OCI-LY1 (cell line): ENCODE measurements around the gene SPTB.

Source experiments
- H2AFZ ChIP-seq: fragments of 200-600 bp; sonication (generic), shearing (Covaris generic); 2 replicates; pipeline ENCODE4 v1.6.0; 2014; ENCODE audit warnings: antibody characterized with exemption, mild to moderate bottlenecking, low read length
- H3F3A ChIP-seq: fragments of 200-600 bp; sonication (generic), shearing (Covaris generic); 2 replicates; pipeline ENCODE4 v1.6.0; 2014; ENCODE audit warnings: mild to moderate bottlenecking, antibody characterized with exemption, low read length, moderate library complexity; ENCODE audit not compliant: insufficient read depth
- H3K27ac ChIP-seq: fragments of 200-600 bp; sonication (generic); 2 replicates; pipeline ENCODE4 v1.5.1; 2014; ENCODE audit warnings: low read length, mixed run types, mild to moderate bottlenecking, low read depth; ENCODE audit not compliant: poor library complexity, severe bottlenecking
- H3K27me3 ChIP-seq: fragments of 200-600 bp; sonication (generic); 2 replicates; pipeline ENCODE4 v1.6.0; 2014; ENCODE audit warnings: antibody characterized with exemption, mild to moderate bottlenecking, low read length, moderate library complexity; ENCODE audit not compliant: insufficient read depth
- H3K36me3 ChIP-seq: fragments of 200-600 bp; sonication (generic); 2 replicates; pipeline ENCODE4 v1.6.1; 2014; ENCODE audit warnings: mild to moderate bottlenecking, antibody characterized with exemption, low read length, moderate library complexity, mixed read lengths; ENCODE audit not compliant: insufficient read depth
- H3K4me1 ChIP-seq: fragments of 200-600 bp; sonication (generic); 2 replicates; pipeline ENCODE4 v1.5.1; 2014; ENCODE audit warnings: mild to moderate bottlenecking, low read length, moderate library complexity; ENCODE audit not compliant: insufficient read depth, severe bottlenecking
- H3K4me2 ChIP-seq: fragments of 200-600 bp; sonication (generic), shearing (Covaris generic); 2 replicates; pipeline ENCODE4 v1.6.1; 2014; ENCODE audit warnings: low read length
- H3K4me3 ChIP-seq: fragments of 200-600 bp; sonication (generic); 2 replicates; pipeline ENCODE4 v1.5.1; 2014; ENCODE audit warnings: low read length, low read depth, mild to moderate bottlenecking, mixed read lengths; ENCODE audit not compliant: poor library complexity, severe bottlenecking
- H3K79me2 ChIP-seq: fragments of 200-600 bp; shearing (Covaris generic); 2 replicates; pipeline ENCODE4 v1.6.1; 2016; ENCODE audit warnings: mixed run types, low read length, mixed read lengths; ENCODE audit not compliant: insufficient read depth
- H3K9ac ChIP-seq: fragments of 200-600 bp; sonication (generic), shearing (Covaris generic); 2 replicates; pipeline ENCODE4 v1.6.1; 2014; ENCODE audit warnings: mild to moderate bottlenecking, low read length, mixed read lengths
- H3K9me2 ChIP-seq: fragments of 200-600 bp; sonication (generic), shearing (Covaris generic); 2 replicates; pipeline ENCODE4 v1.6.1; 2014; ENCODE audit warnings: low read depth, mild to moderate bottlenecking, low read length, mixed read lengths
- H3K9me3 ChIP-seq: fragments of 200-600 bp; shearing (Covaris generic); 2 replicates; pipeline ENCODE4 v1.6.1; 2014; ENCODE audit warnings: low read length, mixed read lengths
- H4K20me1 ChIP-seq: fragments of 200-600 bp; sonication (generic), shearing (Covaris generic); 2 replicates; pipeline ENCODE4 v1.6.0; 2016; ENCODE audit warnings: mild to moderate bottlenecking, low read length; ENCODE audit not compliant: insufficient read depth
- EZH2 ChIP-seq: fragments of 200-600 bp; sonication (generic), shearing (Covaris generic); IDR thresholded peaks from 2 replicates; pipeline ENCODE4 v1.8.0; 2017; ENCODE audit warnings: borderline replicate concordance, mixed run types, mild to moderate bottlenecking, antibody characterized with exemption, low read length, moderate library complexity, mixed read lengths
- TF ChIP-seq, protein P1 (sequence below): fragments of 200-600 bp; sonication (generic), shearing (Covaris generic); IDR thresholded peaks from 2 replicates; pipeline ENCODE4 v1.5.1; 2017; ENCODE audit warnings: mild to moderate bottlenecking, antibody characterized with exemption, low read length, moderate library complexity, mixed read lengths

Gene SPTB

DNA sequence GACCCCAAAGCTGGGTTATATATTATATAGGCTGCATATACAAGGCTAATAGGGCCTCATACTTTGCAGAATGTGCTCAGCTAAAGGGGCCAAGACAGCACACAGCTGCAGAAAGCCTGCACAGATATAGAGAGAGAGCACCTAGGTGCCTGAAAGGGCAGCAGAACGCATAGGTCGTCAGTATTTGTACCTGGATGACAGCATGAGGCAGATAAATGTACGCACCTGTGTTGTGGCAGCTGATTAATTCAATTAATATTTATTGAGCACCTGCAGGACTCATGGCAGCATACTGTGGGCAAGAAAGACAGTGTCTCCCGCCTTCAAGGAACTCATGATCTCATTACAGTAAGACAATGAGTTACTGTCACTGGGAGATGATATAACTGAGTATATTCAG lies 33.4 kb downstream of the SPTB start:
- H3K27me3 ChIP-seq = no peaks in the 10 kb centered on the region; the same call in 1 of the 2 replicates
- no peak overlapping the region for H3K9ac ChIP-seq
- H3K4me2 ChIP-seq = no peak overlapping the region
- H3K27ac ChIP-seq = no peak overlapping the region
- no peaks in the 10 kb centered on the region for H3K36me3 ChIP-seq
- no peaks in the 10 kb centered on the region for H4K20me1 ChIP-seq
- H3K79me2 ChIP-seq = no peaks in the 10 kb centered on the region
- TF ChIP-seq, protein P1, sequence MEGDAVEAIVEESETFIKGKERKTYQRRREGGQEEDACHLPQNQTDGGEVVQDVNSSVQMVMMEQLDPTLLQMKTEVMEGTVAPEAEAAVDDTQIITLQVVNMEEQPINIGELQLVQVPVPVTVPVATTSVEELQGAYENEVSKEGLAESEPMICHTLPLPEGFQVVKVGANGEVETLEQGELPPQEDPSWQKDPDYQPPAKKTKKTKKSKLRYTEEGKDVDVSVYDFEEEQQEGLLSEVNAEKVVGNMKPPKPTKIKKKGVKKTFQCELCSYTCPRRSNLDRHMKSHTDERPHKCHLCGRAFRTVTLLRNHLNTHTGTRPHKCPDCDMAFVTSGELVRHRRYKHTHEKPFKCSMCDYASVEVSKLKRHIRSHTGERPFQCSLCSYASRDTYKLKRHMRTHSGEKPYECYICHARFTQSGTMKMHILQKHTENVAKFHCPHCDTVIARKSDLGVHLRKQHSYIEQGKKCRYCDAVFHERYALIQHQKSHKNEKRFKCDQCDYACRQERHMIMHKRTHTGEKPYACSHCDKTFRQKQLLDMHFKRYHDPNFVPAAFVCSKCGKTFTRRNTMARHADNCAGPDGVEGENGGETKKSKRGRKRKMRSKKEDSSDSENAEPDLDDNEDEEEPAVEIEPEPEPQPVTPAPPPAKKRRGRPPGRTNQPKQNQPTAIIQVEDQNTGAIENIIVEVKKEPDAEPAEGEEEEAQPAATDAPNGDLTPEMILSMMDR = no peak
- TF ChIP-seq EZH2 = no peak
- H3K4me1 ChIP-seq = no peaks in the 10 kb centered on the region
- no peaks in the 10 kb centered on the region for H3K9me2 ChIP-seq
- no peaks in the 10 kb centered on the region for H3K9me3 ChIP-seq
- no peaks in the 10 kb centered on the region for H3F3A ChIP-seq
- H3K4me3 ChIP-seq = no peak overlapping the region
- no peak overlapping the region for H2AFZ ChIP-seq

DNA sequence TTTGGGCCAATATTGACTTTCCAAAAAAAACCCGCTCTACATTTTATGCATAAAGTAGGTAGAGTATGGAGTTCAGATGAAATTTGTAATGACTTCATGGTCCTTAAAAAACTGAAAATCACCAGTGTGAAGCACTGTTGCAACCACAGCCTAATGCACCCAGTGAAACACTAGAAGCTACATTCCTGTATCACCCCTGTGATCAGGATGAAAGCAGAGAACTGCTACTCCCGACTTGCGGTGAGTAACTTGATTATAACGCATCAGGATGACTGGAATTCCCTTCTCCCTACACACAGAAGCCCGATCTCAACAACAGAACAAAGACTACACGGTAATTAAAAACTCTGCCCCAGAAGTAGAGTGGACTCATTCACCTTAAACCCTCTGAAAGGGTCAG lies 33.8 kb downstream of the SPTB start:
- Histone ChIP-seq H3K79me2 (no peaks in the 10 kb centered on the region), H3K9ac (no peak overlapping the region), H2AFZ (no peak overlapping the region), H4K20me1 (no peaks in the 10 kb centered on the region), H3F3A (no peaks in the 10 kb centered on the region), H3K27ac (no peak overlapping the region), H3K9me2 (no peaks in the 10 kb centered on the region), H3K9me3 (no peaks in the 10 kb centered on the region), H3K4me2 (no peak overlapping the region), H3K4me1 (no peaks in the 10 kb centered on the region), H3K27me3 (no peaks in the 10 kb centered on the region; the same call in 1 of the 2 replicates), H3K36me3 (no peaks in the 10 kb centered on the region), H3K4me3 (no peak overlapping the region)
- TF ChIP-seq, protein P1 = no peak
- no peak for TF ChIP-seq EZH2

DNA sequence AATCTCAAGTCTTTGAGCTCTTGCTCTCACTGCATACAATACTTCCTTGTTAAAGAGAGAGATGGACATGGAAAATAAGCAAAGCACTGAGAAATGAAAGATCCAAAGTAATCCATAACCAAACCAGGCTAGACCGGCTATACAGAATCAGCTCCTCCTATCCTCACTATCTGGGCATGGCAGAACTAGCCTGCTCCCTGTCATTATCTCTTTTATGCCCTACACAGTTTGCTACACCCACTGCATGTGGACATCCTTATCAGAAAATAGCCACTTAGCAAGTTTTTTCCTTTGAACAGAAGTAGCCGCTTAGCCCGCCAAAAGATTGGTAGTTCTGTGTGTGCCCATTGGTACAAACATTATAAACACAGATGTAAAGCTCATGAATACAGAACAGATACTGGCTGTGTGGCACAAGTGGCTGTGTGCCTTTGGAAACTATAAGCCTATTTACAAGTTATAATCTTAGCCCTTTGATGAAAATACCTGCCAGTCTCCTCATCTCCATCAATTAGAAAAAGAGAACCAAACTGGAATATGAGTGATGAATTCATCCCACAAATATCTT lies 34.7 kb downstream of the SPTB start:
- H3K9me2 ChIP-seq = no peaks in the 10 kb centered on the region
- no peaks in the 10 kb centered on the region for H3F3A ChIP-seq
- no peaks in the 10 kb centered on the region for H3K4me1 ChIP-seq
- H2AFZ ChIP-seq = no peak overlapping the region
- no peaks in the 10 kb centered on the region; the same call in 1 of the 2 replicates for H3K27me3 ChIP-seq
- H3K9me3 ChIP-seq = no peaks in the 10 kb centered on the region
- H3K9ac ChIP-seq = no peak overlapping the region
- no peaks in the 10 kb centered on the region for H3K79me2 ChIP-seq
- H4K20me1 ChIP-seq = no peaks in the 10 kb centered on the region
- no peak overlapping the region for H3K27ac ChIP-seq
- H3K4me3 ChIP-seq = no peak overlapping the region
- H3K36me3 ChIP-seq = no peaks in the 10 kb centered on the region
- TF ChIP-seq EZH2 = no peak
- TF ChIP-seq, protein P1 = no peak
- H3K4me2 ChIP-seq = no peak overlapping the region
